Neutrophil (primary cell): ENCODE data around the gene IMPDH2.

ENCODE experiments used
- H3K27ac ChIP-seq: fragments of 200-600 bp; sonication (generic); 2 replicates; pipeline ENCODE4 v1.5.1; 2016; ENCODE audit warnings: mild to moderate bottlenecking, moderate library complexity
- H3K27me3 ChIP-seq: fragments of 200-600 bp; sonication (generic); 2 replicates; pipeline ENCODE4 v1.6.0; 2016; ENCODE audit warnings: mild to moderate bottlenecking
- H3K36me3 ChIP-seq: fragments of 200-600 bp; sonication (generic); 2 replicates; pipeline ENCODE4 v1.5.1; 2017
- H3K4me1 ChIP-seq, 2 experiments: fragments of 200-600 bp in 1 of 2; sonication (generic) in 1 of 2; 1 replicate in 1 of 2; 2 replicates in 1 of 2; pipeline versions ENCODE4 v1.5.1 to v1.6.1; 2013 to 2016; ENCODE audit warnings: low read depth in 1 of 2, low read length in 1 of 2, mild to moderate bottlenecking in 1 of 2, moderate library complexity in 1 of 2; ENCODE audit not compliant: control insufficient read depth in 1 of 2, insufficient read depth in 1 of 2
- H3K4me3 ChIP-seq, 2 experiments: fragments of 200-600 bp in 1 of 2; sonication (generic) in 1 of 2; 1 replicate in 1 of 2; 2 replicates in 1 of 2; pipeline ENCODE4 v1.5.1; 2013 to 2016; ENCODE audit warnings: low read depth in 1 of 2, low read length in 1 of 2, mild to moderate bottlenecking in 1 of 2, moderate library complexity in 1 of 2
- H3K9me3 ChIP-seq: fragments of 200-600 bp; sonication (generic); 2 replicates; pipeline ENCODE4 v1.5.1; 2016
- CTCF ChIP-seq: fragments of 200-600 bp; sonication (generic); IDR thresholded peaks from 2 replicates; pipeline ENCODE4 v1.5.1; 2016; ENCODE audit warnings: antibody characterized with exemption

Gene IMPDH2

DNA sequence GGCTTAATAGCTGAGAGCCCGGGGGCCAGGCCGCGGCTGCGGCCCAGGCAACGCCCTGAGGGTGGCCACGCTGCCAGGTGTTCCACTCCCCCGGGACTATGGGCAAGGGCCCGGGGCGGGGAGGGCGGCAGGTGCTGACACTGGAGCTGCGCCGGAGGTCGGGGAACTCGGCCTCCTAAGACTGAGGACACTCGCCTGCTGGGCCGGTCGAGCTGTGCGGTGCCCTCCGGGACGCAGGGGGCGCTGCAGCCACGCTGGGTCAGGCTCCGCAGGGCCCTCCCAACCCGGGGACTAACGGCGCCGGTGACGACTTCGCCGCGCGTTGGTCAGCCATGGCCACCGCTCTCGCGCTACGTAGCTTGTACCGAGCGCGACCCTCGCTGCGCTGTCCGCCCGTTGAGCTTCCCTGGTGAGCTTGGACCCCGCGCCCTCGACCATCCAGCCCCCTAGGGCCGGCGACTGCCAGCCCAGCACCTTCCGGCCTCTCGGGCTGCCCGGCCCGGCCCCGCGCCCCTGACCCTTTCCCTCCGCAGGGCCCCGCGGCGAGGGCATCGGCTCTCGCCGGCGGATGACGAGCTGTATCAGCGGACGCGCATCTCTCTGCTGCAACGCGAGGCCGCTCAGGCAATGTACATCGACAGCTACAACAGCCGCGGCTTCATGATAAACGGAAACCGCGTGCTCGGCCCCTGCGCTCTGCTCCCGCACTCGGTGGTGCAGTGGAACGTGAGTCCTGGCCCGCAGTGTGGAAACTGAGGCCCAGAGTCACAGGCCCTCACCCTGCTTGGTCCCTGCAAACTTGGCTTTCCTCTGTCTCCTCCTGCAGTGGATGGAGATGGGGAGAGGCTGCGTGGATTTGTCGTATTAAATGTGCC is 7.1 kb downstream of the IMPDH2 start, which contains the start of gene NDUFAF3:
NDUFAF3 (plus strand) TSS at position 309 of the 875 bp plus-strand sequence; CDS start at position 333, 24 bp downstream.
- Histone ChIP-seq H3K9me3 (no peaks in the 10 kb centered on the region), H3K27me3 (no peaks in the 10 kb centered on the region), H3K4me1 (peaks cover 43 to 48% of the 10 kb centered on the region in 2 experiments), H3K4me3 (peak within 1 kb of the TSS; percentile 95 to 99), H3K36me3 (peaks cover 36% of the 10 kb centered on the region), H3K27ac (peak within 1 kb of the TSS; percentile 99)
- TF ChIP-seq CTCF = peak; percentile 98

DNA sequence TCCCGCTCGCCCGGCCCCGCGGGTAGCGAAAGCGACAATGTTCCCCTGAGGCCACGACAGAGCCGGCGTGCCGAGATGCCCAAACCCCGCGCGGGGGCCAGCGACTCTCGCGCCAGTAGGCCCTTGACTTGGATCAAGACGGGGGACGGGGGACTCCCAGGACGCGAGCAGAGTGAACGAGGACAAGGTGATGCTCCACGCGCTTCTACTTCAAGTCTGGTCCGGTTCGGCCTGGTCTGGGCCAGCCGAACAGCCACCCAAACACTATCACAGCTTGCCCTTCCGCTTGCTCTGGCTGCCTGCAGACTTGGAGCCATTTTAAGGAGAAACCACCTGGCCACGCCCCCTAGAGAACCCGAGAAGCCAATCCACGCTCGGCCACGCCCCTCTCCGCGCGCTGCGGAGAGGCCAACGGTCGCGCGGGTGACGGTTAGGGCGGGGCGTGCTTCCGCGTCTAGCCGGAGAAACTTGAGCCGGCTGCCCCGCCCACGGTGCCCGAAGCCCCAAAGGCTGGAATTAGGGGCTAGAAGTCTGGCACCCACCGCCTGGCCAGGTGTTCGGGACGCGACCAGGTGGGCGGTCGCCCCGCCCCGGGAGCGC is 7.9 kb downstream of the IMPDH2 start:
- H3K4me1 ChIP-seq = peaks cover 48 to 52% of the 10 kb centered on the region in 2 experiments
- no peaks in the 10 kb centered on the region for H3K27me3 ChIP-seq
- no peaks in the 10 kb centered on the region for H3K9me3 ChIP-seq
- H3K36me3 ChIP-seq = peaks cover 31% of the 10 kb centered on the region
- peak overlapping the region; percentile 99 for H3K27ac ChIP-seq
- TF ChIP-seq CTCF = no peak
- peak overlapping the region; percentile 95 to 99 for H3K4me3 ChIP-seq

GRCh38 chr3:49020330-49021212 is 8.6 kb downstream of the IMPDH2 start:
- Histone ChIP-seq H3K9me3 (no peaks in the 10 kb centered on the region), H3K27ac (peak overlapping the region; percentile 99), H3K36me3 (peaks cover 31% of the 10 kb centered on the region), H3K4me1 (peaks cover 48 to 52% of the 10 kb centered on the region in 2 experiments), H3K27me3 (no peaks in the 10 kb centered on the region), H3K4me3 (peak overlapping the region; percentile 95 to 99)
- no peak for TF ChIP-seq CTCF

GRCh38 chr3:49019941-49020329 is 9.3 kb downstream of the IMPDH2 start:
- Histone ChIP-seq H3K36me3 (peaks cover 31% of the 10 kb centered on the region), H3K4me1 (peaks cover 48 to 52% of the 10 kb centered on the region in 2 experiments), H3K9me3 (no peaks in the 10 kb centered on the region), H3K4me3 (peak overlapping the region; percentile 95 to 99), H3K27ac (peak overlapping the region; percentile 99), H3K27me3 (no peaks in the 10 kb centered on the region)
- no peak for TF ChIP-seq CTCF

DNA sequence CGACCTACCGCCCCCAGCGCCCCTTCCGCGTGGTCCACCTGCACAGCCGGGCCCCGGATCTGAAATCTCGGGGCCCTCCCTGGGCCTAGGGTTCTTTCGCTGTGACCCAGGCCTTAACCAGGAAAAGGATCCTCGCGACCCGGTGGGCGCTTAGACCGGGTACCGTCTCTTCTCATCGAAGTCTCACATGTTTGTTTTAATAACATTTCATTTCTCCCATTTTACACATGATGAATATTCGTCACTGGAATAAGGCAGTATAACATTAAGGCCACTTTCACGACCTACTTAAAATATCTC is 10.5 kb downstream of the IMPDH2 start:
- peaks cover 24% of the 10 kb centered on the region for H3K36me3 ChIP-seq
- no peak for TF ChIP-seq CTCF
- H3K27ac ChIP-seq = peak overlapping the region; percentile 99
- peak overlapping the region; percentile 97 to 99 for H3K4me3 ChIP-seq
- peaks cover 48 to 52% of the 10 kb centered on the region in 2 experiments for H3K4me1 ChIP-seq
- no peaks in the 10 kb centered on the region for H3K9me3 ChIP-seq
- H3K27me3 ChIP-seq = no peaks in the 10 kb centered on the region
